Endothelial cell of umbilical vein (primary cell): Measurements from ENCODE around the gene GRK1. TPM values are rescaled to one million over a fixed set of nuclear protein-coding genes. Genes with fewer than 3 reads are reported as not detected.

Experiments
- Bru-seq: library from RNA; stranded (reverse); fragments of 400-500 nt; gene quantifications from one replicate; lab custom pipeline; 2021; lab: Mats Ljungman, UMichigan
- BruChase-seq, 2 experiments: library from RNA; stranded (reverse); fragments of 400-500 nt; gene quantifications; one replicate each; lab custom pipeline; 2021; lab: Mats Ljungman, UMichigan
- BruUV-seq: library from RNA; stranded (reverse); fragments of 400-500 nt; replicated peaks from 2 replicates; lab custom pipeline; 2021; lab: Mats Ljungman, UMichigan
- CTCF ChIA-PET: fragments of 300-600, 350-600 bp; sonication (Branson Sonifier 250); formaldehyde crosslinking; loops from one replicate; lab custom pipeline; 2021; ENCODE audit warnings: antibody characterized with exemption, inconsistent platforms; lab: Charles Lee
- POLR2A ChIA-PET: fragments of 300-600, 350-600 bp; sonication (Branson Sonifier 250); formaldehyde crosslinking; loops from one replicate; lab custom pipeline; 2021; ENCODE audit warnings: antibody characterized with exemption, inconsistent platforms; lab: Charles Lee
- DNase-seq: peaks from one replicate; pipeline ENCODE4 v3.0.0-alpha.2; 2011; ENCODE audit warnings: low read depth, low spot score
- FAIRE-seq: peaks from 2 replicates; lab custom pipeline; 2011; peaks lifted over from hg19 to GRCh38; lab: Jason Lieb, UNC
- H2AFZ ChIP-seq: 2 replicates; pipeline ENCODE4 v1.6.0; 2012; ENCODE audit warnings: low read depth, low read length, control low read depth, inconsistent platforms
- H3K27ac ChIP-seq: 2 replicates; pipeline ENCODE4 v1.5.1; 2011; ENCODE audit warnings: low read depth, mild to moderate bottlenecking, control low read depth, low read length, moderate library complexity; ENCODE audit not compliant: insufficient read depth
- H3K27me3 ChIP-seq, 2 experiments: 2 replicates each; pipeline versions ENCODE4 v1.6.0 to v1.6.1; 2011; ENCODE audit warnings: low read length in 2 of 2, mixed read lengths in 1 of 2; ENCODE audit not compliant: control insufficient read depth in 2 of 2, insufficient read depth in 2 of 2
- H3K36me3 ChIP-seq, 2 experiments: 2 replicates in 1 of 2; 3 replicates in 1 of 2; pipeline ENCODE4 v1.5.1; 2011; ENCODE audit warnings: low read length in 2 of 2, mild to moderate bottlenecking in 1 of 2, moderate library complexity in 1 of 2; ENCODE audit not compliant: control insufficient read depth in 2 of 2, insufficient read depth in 2 of 2; ENCODE audit errors: extremely low read depth in 1 of 2
- H3K4me1 ChIP-seq: 3 replicates; pipeline ENCODE4 v1.5.1; 2011; ENCODE audit warnings: mild to moderate bottlenecking, low read length; ENCODE audit not compliant: control insufficient read depth, insufficient read depth; ENCODE audit errors: extremely low read depth
- H3K4me2 ChIP-seq: 2 replicates; pipeline ENCODE4 v1.6.1; 2011; ENCODE audit warnings: low read length, control low read depth, mixed read lengths; ENCODE audit not compliant: insufficient read depth
- H3K4me3 ChIP-seq, 3 experiments: fragments of 200-600 bp in 1 of 3; sonication (generic), shearing (Covaris generic) in 1 of 3; replicated peaks in 1 of 3; 2 replicates each; pipeline ENCODE4 v1.5.1; 2011 to 2016; ENCODE audit warnings: control low read depth in 3 of 3, low read length in 3 of 3, mild to moderate bottlenecking in 2 of 3, inconsistent platforms in 1 of 3, low read depth in 1 of 3, moderate library complexity in 1 of 3; ENCODE audit not compliant: insufficient read depth in 1 of 3
- H3K79me2 ChIP-seq: 2 replicates; pipeline ENCODE4 v1.6.0; 2012; ENCODE audit warnings: low read length, inconsistent platforms; ENCODE audit not compliant: control insufficient read depth, insufficient read depth
- H3K9ac ChIP-seq: replicated peaks from 2 replicates; pipeline ENCODE3; 2011; ENCODE audit warnings: low read length, control low read depth; ENCODE audit not compliant: insufficient read depth; ENCODE audit errors: extremely low read depth
- H3K9me1 ChIP-seq: replicated peaks from 3 replicates; pipeline ENCODE4 v1.6.0; 2011; ENCODE audit warnings: mild to moderate bottlenecking, low read length; ENCODE audit not compliant: control insufficient read depth, insufficient read depth; ENCODE audit errors: extremely low read depth
- H3K9me3 ChIP-seq: replicated peaks from 2 replicates; pipeline ENCODE4 v1.5.1; 2012; ENCODE audit warnings: low read length, inconsistent platforms; ENCODE audit not compliant: control insufficient read depth, insufficient read depth
- H4K20me1 ChIP-seq: replicated peaks from 2 replicates; pipeline ENCODE3; 2011; ENCODE audit warnings: mild to moderate bottlenecking, low read length; ENCODE audit not compliant: control insufficient read depth, insufficient read depth; ENCODE audit errors: extremely low read depth
- EZH2 ChIP-seq: IDR thresholded peaks from 2 replicates; pipeline ENCODE4 v1.6.1; 2012; ENCODE audit warnings: borderline replicate concordance, low read depth, mild to moderate bottlenecking, moderate library complexity, low read length, inconsistent platforms; ENCODE audit not compliant: severe bottlenecking
- FOS ChIP-seq: IDR thresholded peaks from 2 replicates; pipeline ENCODE4 v1.6.1; 2011; ENCODE audit warnings: mild to moderate bottlenecking, low read length, moderate library complexity, borderline replicate concordance; ENCODE audit not compliant: insufficient read depth
- GATA2 ChIP-seq: IDR thresholded peaks from 2 replicates; pipeline ENCODE4 v1.7.0; 2011; ENCODE audit warnings: low read depth, mild to moderate bottlenecking, moderate library complexity, mixed read lengths, low read length; ENCODE audit not compliant: insufficient read length, insufficient read depth
- JUN ChIP-seq: IDR thresholded peaks from 2 replicates; pipeline ENCODE4 v1.6.1; 2011; ENCODE audit warnings: borderline replicate concordance, low read depth; ENCODE audit not compliant: insufficient read length, insufficient read depth
- MAX ChIP-seq: IDR thresholded peaks from 2 replicates; pipeline ENCODE4 v1.6.1; 2011; ENCODE audit not compliant: insufficient read depth, insufficient read length
- MYC ChIP-seq: IDR thresholded peaks from one replicate; pipeline ENCODE4 v1.6.1; 2011; ENCODE audit warnings: mild to moderate bottlenecking, low read depth, low read length
- POLR2A ChIP-seq: IDR thresholded peaks from 2 replicates; pipeline ENCODE4 v1.6.1; 2012; ENCODE audit warnings: low read depth, mild to moderate bottlenecking, control low read depth, low read length
- POLR2AphosphoS5 ChIP-seq: IDR thresholded peaks from 2 replicates; pipeline ENCODE4 v1.6.1; 2012; ENCODE audit warnings: low read depth, mild to moderate bottlenecking, control low read depth, low read length, moderate library complexity; ENCODE audit not compliant: insufficient read depth
- dilution Hi-C: fragments of 300-500 bp; cut with MboI; formaldehyde crosslinking; loops from one replicate; pipeline ENCODE4 v1.15.0; 2019; ENCODE audit warnings: low sequenced_read_pairs; ENCODE audit not compliant: extremely low pct_ligation_motif_present
- intact Hi-C: fragments of 100-400 bp; cut with micrococcal nuclease; formaldehyde crosslinking; loops from one replicate; pipeline ENCODE4 v1.10.0; 2022
- long read RNA-seq: library from polyadenylated mRNA; stranded (forward); transcript quantifications from one replicate; pipeline ENCODE4 v2.0.0, GENCODE V29; 2021
- polyA minus RNA-seq, 3 experiments: library from RNA; depleted of rRNA, polyadenylated mRNA; stranded (reverse); fragments of >200 nt; gene quantifications; 1 replicate in 1 of 3; 2 replicates in 2 of 3; pipeline ENCODE4 v1.2.3, GENCODE V29; 2011
- polyA plus RNA-seq, 4 experiments: library from polyadenylated mRNA; depleted of rRNA in 3 of 4; stranded (reverse) in 3 of 4; unstranded in 1 of 4; fragments of >200 nt; gene quantifications; 2 replicates each; pipeline versions ENCODE4 v1.2.1 to v1.2.3, GENCODE V29; 2011 to 2012; ENCODE audit warnings: missing spikeins in 1 of 4
- total RNA-seq: library from RNA; stranded (reverse); gene quantifications from 2 replicates; pipeline ENCODE4 v1.2.3, GENCODE V29; 2021
- TF ChIP-seq, protein P1 (sequence below), 2 donors: IDR thresholded peaks; 1 replicate in 1 of 2; 2 replicates in 1 of 2; pipeline ENCODE4 v1.5.1; 2011; ENCODE audit warnings: low read length in 2 of 2, mild to moderate bottlenecking in 2 of 2, moderate library complexity in 2 of 2, control low read depth in 1 of 2, inconsistent platforms in 1 of 2, low read depth in 1 of 2; ENCODE audit not compliant: insufficient read depth in 1 of 2; ENCODE audit errors: extremely low read depth in 1 of 2

GRK1 gene
- total RNA-seq (not detected in 2 replicates), polyA plus RNA-seq (not detected in 2 replicates), polyA minus RNA-seq (not detected in 2 replicates), Bru-seq, nascent RNA (not detected), BruChase-seq, experiment 1, labeled RNA remaining after a 6-hour chase (not detected), BruChase-seq, experiment 2, labeled RNA remaining after a 2-hour chase (not detected)
- not detected in 2 replicates for polyA plus RNA-seq (2011; cell fraction: cytosol; rRNA removed)
- not detected in 2 replicates for polyA plus RNA-seq (2011; cell fraction: nucleus; rRNA removed)
- polyA plus RNA-seq (2012): not detected in 2 replicates
- not detected for polyA minus RNA-seq (2011; cell fraction: cytosol; rRNA and poly(A)+ RNA removed)
- not detected in 2 replicates for polyA minus RNA-seq (2011; cell fraction: nucleus; rRNA and poly(A)+ RNA removed)
- long read RNA-seq: 0 reads

- POLR2A ChIA-PET: no interaction called here
- Histone ChIP-seq H3K79me2 (no peaks in the 10 kb centered on the region), H3K9ac (no peak within 1 kb of the TSS), H3K9me3 (no peaks in the 10 kb centered on the region), H4K20me1 (no peaks in the 10 kb centered on the region), H3K9me1 (no peaks in the 10 kb centered on the region), H3K4me1 (no peaks in the 10 kb centered on the region), H3K36me3 (no peaks in the 10 kb centered on the region), H3K27me3 (peaks cover 0 to 2% of the 10 kb centered on the region in 2 experiments), H3K4me2 (no peak within 1 kb of the TSS), H2AFZ (no peak within 1 kb of the TSS), H3K27ac (no peak within 1 kb of the TSS), H3K4me3 (no peak within 1 kb of the TSS)
- dilution Hi-C loops (no loop called here), intact Hi-C loops (no loop called here)
- BruUV-seq: no TSS peak
- TF ChIP-seq POLR2AphosphoS5 (no peak), MYC (no peak)
- FAIRE-seq (no peak), DNase-seq (no peak)
- CTCF ChIA-PET: interaction anchor here (0.8 to 2.6 kb wide), 4 partner anchors 18 to 280 kb away, joined by 3 to 10 read pairs (median 3); no protein-coding TSS in a partner anchor
Measured at GRCh38 chr13:113666951-113667701, at the start of gene GRK1. Gene GRK1, plus strand, starts transcription at chr13:113667219. Its CDS starts 168 bp downstream, at chr13:113667387.

GRCh38 chr13:113617961-113618360 lies 49.1 kb upstream of the GRK1 start:
- intact Hi-C loops (no loop called here), dilution Hi-C loops (no loop called here)
- Histone ChIP-seq H3K9ac (no peak overlapping the region), H3K4me3 (no peak overlapping the region), H3K27ac (no peak overlapping the region), H3K36me3 (peaks cover 0 to 4% of the 10 kb centered on the region in 2 experiments), H3K9me3 (no peaks in the 10 kb centered on the region), H3K27me3 (no peaks in the 10 kb centered on the region), H3K79me2 (peaks cover 70% of the 10 kb centered on the region), H3K4me1 (no peaks in the 10 kb centered on the region), H3K9me1 (no peaks in the 10 kb centered on the region), H3K4me2 (no peak overlapping the region), H4K20me1 (no peaks in the 10 kb centered on the region), H2AFZ (no peak overlapping the region)
- CTCF ChIA-PET: no interaction called here
- POLR2A ChIA-PET: no interaction called here
- DNase-seq: no peak
- no TSS peak for BruUV-seq
- no peak for FAIRE-seq
- TF ChIP-seq GATA2 (no peak), POLR2A (no peak), MAX (no peak), FOS (no peak), POLR2AphosphoS5 (no peak), JUN (no peak), EZH2 (no peak), MYC (no peak)
- TF ChIP-seq, protein P1, sequence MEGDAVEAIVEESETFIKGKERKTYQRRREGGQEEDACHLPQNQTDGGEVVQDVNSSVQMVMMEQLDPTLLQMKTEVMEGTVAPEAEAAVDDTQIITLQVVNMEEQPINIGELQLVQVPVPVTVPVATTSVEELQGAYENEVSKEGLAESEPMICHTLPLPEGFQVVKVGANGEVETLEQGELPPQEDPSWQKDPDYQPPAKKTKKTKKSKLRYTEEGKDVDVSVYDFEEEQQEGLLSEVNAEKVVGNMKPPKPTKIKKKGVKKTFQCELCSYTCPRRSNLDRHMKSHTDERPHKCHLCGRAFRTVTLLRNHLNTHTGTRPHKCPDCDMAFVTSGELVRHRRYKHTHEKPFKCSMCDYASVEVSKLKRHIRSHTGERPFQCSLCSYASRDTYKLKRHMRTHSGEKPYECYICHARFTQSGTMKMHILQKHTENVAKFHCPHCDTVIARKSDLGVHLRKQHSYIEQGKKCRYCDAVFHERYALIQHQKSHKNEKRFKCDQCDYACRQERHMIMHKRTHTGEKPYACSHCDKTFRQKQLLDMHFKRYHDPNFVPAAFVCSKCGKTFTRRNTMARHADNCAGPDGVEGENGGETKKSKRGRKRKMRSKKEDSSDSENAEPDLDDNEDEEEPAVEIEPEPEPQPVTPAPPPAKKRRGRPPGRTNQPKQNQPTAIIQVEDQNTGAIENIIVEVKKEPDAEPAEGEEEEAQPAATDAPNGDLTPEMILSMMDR (IDR thresholded peaks at IDR 0.05; ENCODE audit: extremely low read depth in 1 of 2, insufficient read depth in 1 of 2, low read depth in 1 of 2, low read length in 2 of 2): no peak
